SK-N-SH (cell line): Measurements from ENCODE around the gene SNCAIP. TPM values are rescaled to one million over a fixed set of nuclear protein-coding genes. Genes with fewer than 3 reads are reported as not detected.
A peak's percentile ranks its signal among the peaks of the same experiment; 100 is the strongest.
"Not testable (repeated sequence)": the region's sequence is repeated elsewhere in the genome, so short reads cannot be mapped to it uniquely, and the experiment has no call there.

Experiments
- CTCF ChIA-PET: fragments of 300-600, 350-600 bp; formaldehyde crosslinking; extraction: SDS; loops from one replicate; lab custom pipeline; 2021; lab: Yijun Ruan, JAX
- POLR2A ChIA-PET: fragments of 350-600 bp; sonication (Branson Sonifier 250); formaldehyde crosslinking; extraction: SDS; loops from one replicate; lab custom pipeline; 2020; ENCODE audit warnings: antibody characterized with exemption, inconsistent platforms; lab: Yijun Ruan, JAX
- DNase-seq: peaks from one replicate; pipeline ENCODE4 v3.0.0; 2012
- H2AFZ ChIP-seq: fragments of 200-600 bp; sonication (generic); 2 replicates; pipeline ENCODE4 v1.8.1; 2016; ENCODE audit warnings: antibody characterized with exemption, mild to moderate bottlenecking, low read depth
- H3F3A ChIP-seq: fragments of 200-600 bp; sonication (generic); replicated peaks from 2 replicates; pipeline ENCODE3; 2016; ENCODE audit warnings: antibody characterized with exemption, mild to moderate bottlenecking; ENCODE audit not compliant: insufficient read depth
- H3K27ac ChIP-seq, 2 experiments: fragments of 200-500 bp in 1 of 2; fragments of 200-600 bp in 1 of 2; sonication (Bioruptor generic) in 1 of 2; sonication (generic), shearing (Covaris generic) in 1 of 2; 2 replicates each; pipeline versions ENCODE4 v1.5.1 to v1.6.1; 2014 to 2016; ENCODE audit warnings: low read depth in 2 of 2, inconsistent platforms in 1 of 2, low read length in 1 of 2, mild to moderate bottlenecking in 1 of 2, mixed read lengths in 1 of 2
- H3K27me3 ChIP-seq: fragments of 200-600 bp; sonication (generic), shearing (Covaris generic); 2 replicates; pipeline ENCODE4 v1.6.1; 2016; ENCODE audit warnings: mixed run types; ENCODE audit not compliant: insufficient read depth
- H3K36me3 ChIP-seq, 2 experiments: fragments of 200-500 bp in 1 of 2; fragments of 200-600 bp in 1 of 2; sonication (Bioruptor generic) in 1 of 2; sonication (generic) in 1 of 2; replicated peaks in 1 of 2; 2 replicates each; pipeline versions ENCODE3 to v1.5.1; 2014 to 2016; ENCODE audit warnings: low read length in 1 of 2, mild to moderate bottlenecking in 1 of 2; ENCODE audit not compliant: insufficient read depth in 2 of 2, control insufficient read depth in 1 of 2
- H3K4me1 ChIP-seq, 2 experiments: fragments of 200-500 bp in 1 of 2; fragments of 200-600 bp in 1 of 2; sonication (Bioruptor generic) in 1 of 2; sonication (generic), shearing (Covaris generic) in 1 of 2; 2 replicates each; pipeline versions ENCODE4 v1.5.1 to v1.6.1; 2014 to 2016; ENCODE audit warnings: low read depth in 1 of 2, low read length in 1 of 2, mixed run types in 1 of 2; ENCODE audit not compliant: insufficient read depth in 2 of 2, control insufficient read depth in 1 of 2
- H3K4me2 ChIP-seq: fragments of 200-600 bp; sonication (generic), shearing (Covaris generic); 2 replicates; pipeline ENCODE4 v1.6.1; 2017; ENCODE audit warnings: mixed run types
- H3K4me3 ChIP-seq, 2 experiments: fragments of 200-500 bp in 1 of 2; fragments of 200-600 bp in 1 of 2; sonication (Bioruptor generic) in 1 of 2; sonication (generic), shearing (Covaris generic) in 1 of 2; 2 replicates each; pipeline versions ENCODE4 v1.5.1 to v1.8.1; 2014 to 2016; ENCODE audit warnings: low read depth in 2 of 2, inconsistent platforms in 1 of 2, low read length in 1 of 2, mild to moderate bottlenecking in 1 of 2, mixed read lengths in 1 of 2, moderate library complexity in 1 of 2
- H3K79me2 ChIP-seq: fragments of 200-600 bp; sonication (generic); 2 replicates; pipeline ENCODE4 v1.8.1; 2017; ENCODE audit warnings: mild to moderate bottlenecking; ENCODE audit not compliant: insufficient read depth
- H3K9ac ChIP-seq: fragments of 200-600 bp; sonication (generic); 2 replicates; pipeline ENCODE4 v1.6.1; 2017; ENCODE audit warnings: mixed run types
- H3K9me2 ChIP-seq: fragments of 200-600 bp; sonication (generic); 2 replicates; pipeline ENCODE4 v1.6.1; 2017; ENCODE audit warnings: mixed run types
- H3K9me3 ChIP-seq: fragments of 200-600 bp; sonication (generic); 2 replicates; pipeline ENCODE4 v1.6.1; 2017; ENCODE audit warnings: mixed run types, mild to moderate bottlenecking, moderate library complexity
- H4K20me1 ChIP-seq: fragments of 200-600 bp; sonication (generic); 2 replicates; pipeline ENCODE4 v1.6.1; 2017; ENCODE audit warnings: mild to moderate bottlenecking, mixed run types; ENCODE audit not compliant: insufficient read depth
- CTCF ChIP-seq: fragments of 200-600 bp; sonication (generic); IDR thresholded peaks from 2 replicates; pipeline ENCODE4 v1.6.1; 2017; ENCODE audit warnings: antibody characterized with exemption, mild to moderate bottlenecking, moderate library complexity
- ELF1 ChIP-seq: IDR thresholded peaks from 2 replicates; pipeline ENCODE4 v1.4.0; 2012
- EP300 ChIP-seq, 2 experiments: IDR thresholded peaks; 2 replicates each; pipeline versions ENCODE4 v1.4.0 to v1.6.1; 2012; ENCODE audit warnings: borderline replicate concordance in 1 of 2, low read depth in 1 of 2, low read length in 1 of 2
- FOXM1 ChIP-seq: IDR thresholded peaks from 2 replicates; pipeline ENCODE4 v1.4.0; 2012; ENCODE audit warnings: low read depth, mild to moderate bottlenecking
- MAX ChIP-seq: IDR thresholded peaks from 2 replicates; pipeline ENCODE4 v1.4.0; 2012; ENCODE audit warnings: low read depth
- MEF2A ChIP-seq: IDR thresholded peaks from 2 replicates; pipeline ENCODE4 v1.4.0; 2012; ENCODE audit warnings: low read depth, borderline replicate concordance
- NFIC ChIP-seq: IDR thresholded peaks from 2 replicates; pipeline ENCODE4 v1.4.0; 2012; ENCODE audit warnings: borderline replicate concordance
- NRF1 ChIP-seq: IDR thresholded peaks from 2 replicates; pipeline ENCODE4 v1.6.1; 2012; ENCODE audit warnings: low read depth, mild to moderate bottlenecking, low read length
- POLR2AphosphoS5 ChIP-seq: IDR thresholded peaks from 2 replicates; pipeline ENCODE4 v1.6.1; 2012; ENCODE audit warnings: low read depth, low read length
- RAD21 ChIP-seq: IDR thresholded peaks from 2 replicates; pipeline ENCODE4 v1.6.1; 2012; ENCODE audit warnings: mild to moderate bottlenecking, low read length
- REST ChIP-seq: IDR thresholded peaks from 2 replicates; pipeline ENCODE4 v1.6.1; 2012; ENCODE audit warnings: mild to moderate bottlenecking, low read depth, low read length, moderate library complexity
- RFX5 ChIP-seq: IDR thresholded peaks from 2 replicates; pipeline ENCODE4 v1.6.1; 2012; ENCODE audit warnings: mild to moderate bottlenecking, improper control_type of control experiment, low read length
- RXRA ChIP-seq: IDR thresholded peaks from 2 replicates; pipeline ENCODE4 v1.4.0; 2012; ENCODE audit warnings: low read depth, mild to moderate bottlenecking, borderline replicate concordance
- TEAD4 ChIP-seq: IDR thresholded peaks from 2 replicates; pipeline ENCODE4 v1.4.0; 2012; ENCODE audit warnings: mild to moderate bottlenecking, borderline replicate concordance; ENCODE audit not compliant: insufficient read depth
- YY1 ChIP-seq: IDR thresholded peaks from 2 replicates; pipeline ENCODE4 v1.4.0; 2012; ENCODE audit warnings: low read depth, mild to moderate bottlenecking
- ZBTB33 ChIP-seq: IDR thresholded peaks from 2 replicates; pipeline ENCODE4 v1.4.0; 2012; ENCODE audit warnings: low read depth, borderline replicate concordance
- WGBS: methylation state at CpG from one replicate; pipeline ENCODE4 v1.1.6; 2017; ENCODE audit warnings: low lambda C conversion rate; 5-methylcytosine and 5-hydroxymethylcytosine counted together
- polyA plus RNA-seq, 3 experiments: library from polyadenylated mRNA; depleted of rRNA; stranded (reverse); fragments of >200 nt; gene quantifications; 2 replicates each; pipeline ENCODE4 v1.2.3, GENCODE V29; 2012

Gene SNCAIP
- polyA plus RNA-seq, 1 of the 3 experiments (the other 2 are of a cell fraction), result not detected

GRCh38 chr5:122351416-122352157 lies 39.5 kb downstream of the SNCAIP start (continued):
- TF ChIP-seq MAX (no peak), ELF1 (no peak), POLR2AphosphoS5 (no peak), CTCF (no peak), NRF1 (no peak)

GRCh38 chr5:122352331-122352730 lies 40.3 kb downstream of the SNCAIP start:
- H3K36me3 ChIP-seq, result no peaks in the 10 kb centered on the region
- ChIA-PET CTCF (interaction anchor here (0.6 to 1.9 kb wide), 2 partner anchors 10 to 754 kb away, joined by 3 to 5 read pairs; no protein-coding TSS in a partner anchor), POLR2A (no interaction called here)
- H3K27ac ChIP-seq, result peak overlapping the region in 1 of 2 experiments; percentile 80; a peak in 2 of 4 replicates
- H3K79me2 ChIP-seq, result no peaks in the 10 kb centered on the region
- H3K9ac ChIP-seq, result no peak overlapping the region
- no peaks in the 10 kb centered on the region for H3F3A ChIP-seq
- H3K27me3 ChIP-seq, result no peaks in the 10 kb centered on the region
- H3K4me1 ChIP-seq, result peaks cover 0 to 19% of the 10 kb centered on the region in 2 experiments; a peak in 2 of 4 replicates
- H3K9me2 ChIP-seq, result no peaks in the 10 kb centered on the region
- no peaks in the 10 kb centered on the region for H3K9me3 ChIP-seq
- no peak overlapping the region for H3K4me3 ChIP-seq
- no peak overlapping the region for H3K4me2 ChIP-seq
- H4K20me1 ChIP-seq, result no peaks in the 10 kb centered on the region
- TF ChIP-seq EP300 (IDR thresholded peaks at IDR 0.05; ENCODE audit: borderline replicate concordance in 1 of 2, low read depth in 1 of 2, low read length in 1 of 2) (no peak), REST (no peak), TEAD4 (no peak), ELF1 (no peak), YY1 (no peak), RXRA (no peak), NFIC (no peak), RFX5 (no peak), MEF2A (no peak), RAD21 (no peak), FOXM1 (no peak), ZBTB33 (no peak), MAX (no peak)
- DNase-seq, result no peak
- H2AFZ ChIP-seq, result no peak overlapping the region

- H3K4me2 ChIP-seq, H3F3A ChIP-seq, H3K79me2 ChIP-seq, H3K27me3 ChIP-seq, POLR2A ChIA-PET, H3K9ac ChIP-seq, H3K9me2 ChIP-seq, H3K36me3 ChIP-seq, H4K20me1 ChIP-seq, H3K9me3 ChIP-seq, H3K4me3 ChIP-seq, H2AFZ ChIP-seq, DNase-seq, H3K27ac ChIP-seq: not testable (repeated sequence)
- CTCF ChIA-PET, result interaction anchor here (1.9 kb wide), 1 partner anchor 8 kb away, joined by 5 read pairs; no protein-coding TSS in a partner anchor
- H3K4me1 ChIP-seq, result peaks cover 0 to 19% of the 10 kb centered on the region in 2 experiments; a peak in 2 of 4 replicates
- WGBS, result 41% methylated on average over 3 of the region's 3 CpGs
Observed at GRCh38 chr5:122353361-122353760, 41.3 kb downstream of the SNCAIP start.
